GOT3 (cell line): ENCODE data around the gene ANKK1.

Experiments
- DNase-seq: peaks from one replicate; lab custom pipeline; 2025; ENCODE audit warnings: mixed read lengths; lab: John Stamatoyannopoulos, UW

The ANKK1 gene

DNA sequence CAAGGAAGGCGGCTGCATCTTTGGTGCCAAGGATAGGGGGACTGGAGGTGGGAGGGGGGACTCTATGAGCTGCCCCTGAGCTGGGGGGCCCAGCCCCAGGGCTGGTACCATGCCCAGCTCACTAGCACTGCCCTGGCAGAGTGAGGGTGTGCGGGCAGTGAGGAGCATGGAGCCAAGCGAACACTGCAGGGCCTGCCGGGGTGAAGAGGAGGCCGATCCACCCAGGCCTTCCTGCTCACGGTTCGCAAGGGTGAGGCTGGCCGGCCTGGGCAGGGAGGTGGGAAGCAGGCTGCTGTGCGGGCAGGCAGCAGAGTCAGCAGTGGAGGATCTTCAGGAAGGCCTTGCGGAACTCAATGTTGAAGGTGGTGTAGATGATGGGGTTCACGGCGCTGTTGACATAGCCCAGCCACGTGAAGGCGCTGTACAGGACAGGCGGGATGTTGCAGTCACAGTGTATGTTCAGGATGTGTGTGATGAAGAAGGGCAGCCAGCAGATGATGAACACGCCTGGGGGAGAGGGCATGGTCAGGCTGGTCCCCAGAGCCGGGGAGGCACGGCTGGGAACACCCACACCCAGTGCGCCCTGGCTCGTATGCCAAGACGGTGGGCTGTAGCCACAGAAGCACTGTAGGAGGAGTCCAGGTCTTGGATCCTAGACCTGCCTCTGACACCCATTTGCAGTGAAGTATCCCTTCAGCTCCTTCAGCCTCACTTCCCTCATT, 23.0 kb downstream of the ANKK1 start:
- DNase-seq: no peak

GRCh38 chr11:113411536-113411935, 24.0 kb downstream of the ANKK1 start:
- DNase-seq: no peak

GRCh38 chr11:113412675-113413074, 25.1 kb downstream of the ANKK1 start:
- no peak for DNase-seq

DNA sequence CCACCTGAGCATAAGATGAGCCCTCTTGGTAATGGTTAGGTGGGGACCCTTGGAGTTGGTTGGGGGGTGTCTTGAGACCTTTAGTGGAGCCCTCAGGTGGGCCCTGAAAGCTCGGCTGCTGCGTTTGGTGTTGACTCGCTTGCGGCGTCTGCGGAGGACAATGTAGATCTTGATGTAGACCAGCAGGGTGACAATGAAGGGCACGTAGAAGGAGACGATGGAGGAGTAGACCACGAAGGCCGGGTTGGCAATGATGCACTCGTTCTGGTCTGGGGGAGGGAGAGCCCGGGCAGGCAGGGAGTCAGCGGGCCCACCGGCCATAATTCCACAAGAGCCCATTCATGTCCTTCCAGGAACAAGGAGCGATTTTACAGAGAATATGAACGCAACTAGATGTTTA, 27.8 kb downstream of the ANKK1 start:
- no peak for DNase-seq

DNA sequence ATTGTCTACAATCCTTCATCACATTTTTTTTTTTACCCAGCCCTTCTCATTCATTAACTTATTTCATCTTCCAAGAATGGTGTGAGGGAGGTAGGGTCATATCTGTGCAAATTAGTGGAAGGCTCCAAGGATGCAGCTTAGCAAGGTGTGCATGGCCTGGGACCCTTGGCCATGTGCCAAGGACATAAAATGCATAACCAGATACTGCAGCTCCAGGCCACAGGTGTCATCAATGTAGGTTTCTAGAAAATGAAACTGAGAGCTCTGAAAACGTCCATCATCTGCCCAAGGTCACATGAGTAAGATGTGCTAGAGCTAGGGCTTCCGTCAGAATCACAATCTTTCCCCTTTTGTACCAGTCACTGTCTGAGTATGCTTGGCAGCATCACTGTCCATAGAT, 29.8 kb downstream of the ANKK1 start:
- DNase-seq: no peak

GRCh38 chr11:113419454-113420003, 31.9 kb downstream of the ANKK1 start:
- no peak for DNase-seq

DNA sequence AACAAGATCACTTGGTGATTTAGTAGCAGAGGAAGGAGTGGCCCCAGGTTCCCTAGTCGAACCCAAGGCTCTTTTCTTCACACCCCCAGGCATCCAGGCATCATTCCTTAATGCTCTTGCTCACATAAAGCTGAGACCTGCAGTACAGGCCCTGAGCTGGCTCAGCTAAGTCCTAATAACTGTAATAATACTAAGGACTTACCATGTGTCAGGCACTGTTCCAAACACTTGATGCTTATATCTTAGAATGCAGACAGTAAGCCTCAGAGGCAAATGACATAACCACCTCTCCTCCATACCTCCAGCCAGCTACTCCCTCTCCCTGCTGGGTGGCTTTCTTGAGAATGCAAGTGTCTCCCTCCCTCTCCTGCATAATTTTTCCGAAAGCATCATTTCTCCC, 33.2 kb downstream of the ANKK1 start:
- DNase-seq: no peak

DNA sequence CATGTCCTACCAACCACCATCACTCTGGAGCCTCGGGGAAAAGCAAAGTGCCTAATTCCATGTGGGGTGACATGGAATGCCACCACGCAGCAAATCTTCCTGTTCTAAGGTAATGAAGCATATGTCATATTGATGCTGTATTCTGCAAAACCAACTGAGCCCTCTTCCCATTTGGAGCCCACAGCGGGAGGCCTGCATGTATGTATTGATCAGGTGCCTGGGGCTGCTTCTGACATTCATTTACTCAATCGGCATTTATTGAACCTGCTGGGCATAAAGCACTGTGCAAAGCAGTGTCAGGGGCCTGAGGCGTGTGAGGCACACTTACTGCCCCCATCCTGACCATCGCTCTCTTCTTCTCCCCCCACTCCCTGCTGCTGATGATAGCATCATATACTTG, 39.1 kb downstream of the ANKK1 start:
- no peak for DNase-seq

- no peak for DNase-seq
Measured at GRCh38 chr11:113431746-113432145, 44.2 kb downstream of the ANKK1 start.

DNA sequence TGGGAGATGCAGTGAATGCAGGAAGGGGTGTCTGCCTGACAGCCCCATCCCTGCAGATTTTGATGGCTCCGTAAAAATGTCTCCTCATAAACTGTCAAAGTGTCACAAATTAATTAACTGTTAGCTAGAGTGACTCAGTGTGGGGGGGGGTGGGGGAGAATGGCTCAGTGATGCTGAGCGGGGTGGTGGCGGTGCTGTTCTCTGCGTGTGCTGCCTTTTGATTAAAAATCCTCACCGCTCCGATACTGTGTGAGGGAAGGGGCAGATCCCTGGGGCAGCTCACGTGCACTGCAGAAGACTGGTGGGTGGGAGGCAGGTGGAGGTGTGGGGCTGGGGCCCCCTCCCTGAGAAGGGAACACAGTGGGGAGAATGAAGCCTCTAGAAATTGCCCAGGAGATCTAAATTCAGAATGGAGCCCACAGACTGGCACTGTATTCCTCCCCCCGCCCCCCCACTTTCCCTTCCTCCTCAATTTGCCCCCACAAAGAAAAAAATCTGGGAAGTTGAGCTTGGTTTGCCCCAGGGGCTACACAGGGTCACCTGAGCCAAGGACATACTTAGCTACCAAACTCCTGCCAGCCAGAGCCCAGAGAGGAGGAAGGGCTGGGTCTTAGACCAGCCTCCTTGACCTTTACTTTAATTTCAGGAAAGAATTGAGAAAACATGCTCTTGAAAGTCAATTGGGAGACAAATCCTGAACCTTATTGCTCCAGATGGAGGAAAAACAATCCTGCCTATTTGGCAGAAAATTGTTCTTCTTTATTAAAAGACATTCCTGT, 47.8 kb downstream of the ANKK1 start:
- DNase-seq: no peak

DNA sequence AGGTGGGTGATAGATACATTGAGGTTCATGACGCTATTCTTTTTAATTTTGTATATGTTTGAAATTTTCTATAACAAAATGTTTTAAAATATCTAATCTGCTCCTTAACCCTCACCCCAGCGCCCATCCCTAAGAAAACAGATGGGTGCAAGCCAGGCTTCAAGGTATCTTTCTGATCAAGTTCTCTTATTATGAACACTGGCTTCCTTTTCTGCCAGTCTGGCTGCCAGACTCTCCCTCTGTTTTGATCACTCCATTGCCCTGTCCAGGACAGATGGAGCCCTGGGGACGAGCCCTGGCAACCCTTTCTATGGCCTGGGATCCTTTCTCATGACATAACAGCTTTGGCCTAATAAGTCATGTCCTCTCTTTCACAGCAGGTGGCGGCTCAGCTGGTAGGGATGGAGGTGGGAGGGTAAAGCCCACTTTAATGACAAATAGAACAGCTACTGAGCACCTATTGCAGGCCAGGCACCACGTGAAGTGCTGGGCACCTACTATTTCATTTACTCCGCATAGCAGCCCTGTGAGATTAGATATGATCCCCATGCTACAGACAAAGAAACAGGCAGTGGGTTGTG, 49.2 kb downstream of the ANKK1 start:
- no peak for DNase-seq

GRCh38 chr11:113440816-113441215, 53.2 kb downstream of the ANKK1 start:
- DNase-seq: no peak

DNA sequence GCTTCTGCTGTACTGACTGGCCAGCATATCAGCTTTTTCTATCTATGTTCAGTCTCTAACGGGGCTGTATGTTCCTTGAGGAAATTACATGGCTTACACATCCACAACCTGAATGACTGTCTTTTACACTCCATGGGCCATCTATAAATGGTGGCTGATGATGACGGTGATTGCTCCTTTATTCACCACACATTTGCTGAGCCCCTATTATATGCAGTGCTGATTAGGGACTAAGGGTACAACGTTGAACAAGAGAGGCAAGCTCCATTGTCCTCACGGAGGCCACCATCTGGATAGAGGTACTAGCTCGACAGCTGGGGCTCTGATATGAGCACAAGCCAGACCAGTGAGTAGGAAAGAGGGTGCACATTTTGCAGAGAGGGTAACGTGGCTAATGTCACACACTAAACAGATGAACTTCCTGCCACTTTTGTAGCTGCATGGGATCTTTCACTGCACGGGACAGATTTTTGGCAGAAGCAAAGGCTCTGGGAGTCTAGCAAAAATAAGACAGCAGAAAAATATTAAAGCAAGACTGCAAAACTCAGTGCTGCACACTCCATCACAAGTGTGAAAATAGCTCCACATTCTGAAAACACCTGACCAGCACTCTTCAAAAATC, 57.0 kb downstream of the ANKK1 start:
- no peak for DNase-seq

GRCh38 chr11:113446112-113446511, 58.5 kb downstream of the ANKK1 start:
- no peak for DNase-seq

DNA sequence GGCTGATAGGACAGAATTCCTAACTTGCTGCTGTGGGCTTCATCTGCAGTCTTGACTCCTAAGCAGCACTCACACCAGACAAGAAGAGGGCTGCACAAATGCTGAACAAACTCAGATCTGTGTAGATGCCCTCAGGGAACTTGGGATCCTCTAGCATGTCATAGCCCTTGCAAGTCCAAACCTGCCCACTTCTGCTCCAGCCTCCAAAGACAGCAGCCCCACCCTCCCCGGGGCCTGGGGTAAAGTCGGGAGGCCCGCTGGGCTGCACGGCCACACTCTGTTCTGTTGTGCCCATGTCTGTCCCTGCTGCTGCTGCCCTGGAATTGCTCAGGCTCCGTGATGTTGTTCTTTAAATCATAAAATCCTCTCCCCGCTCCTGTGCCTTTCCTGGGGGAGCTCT, 59.4 kb downstream of the ANKK1 start:
- DNase-seq: no peak

GRCh38 chr11:113447621-113448315, 60.2 kb downstream of the ANKK1 start:
- no peak for DNase-seq

GRCh38 chr11:113448316-113448677, 60.7 kb downstream of the ANKK1 start:
- DNase-seq: no peak

GRCh38 chr11:113449743-113450142, 62.2 kb downstream of the ANKK1 start:
- no peak for DNase-seq
